NK-92 (cell line): ENCODE results near the gene NIPSNAP2.
"Not testable (repeated sequence)": the region's sequence is repeated elsewhere in the genome, so short reads cannot be mapped to it uniquely, and the experiment has no call there.

Source experiments
- DNase-seq: peaks from one replicate; lab custom pipeline; 2025; ENCODE audit not compliant: unreplicated experiment; lab: John Stamatoyannopoulos, UW

Gene NIPSNAP2

DNA sequence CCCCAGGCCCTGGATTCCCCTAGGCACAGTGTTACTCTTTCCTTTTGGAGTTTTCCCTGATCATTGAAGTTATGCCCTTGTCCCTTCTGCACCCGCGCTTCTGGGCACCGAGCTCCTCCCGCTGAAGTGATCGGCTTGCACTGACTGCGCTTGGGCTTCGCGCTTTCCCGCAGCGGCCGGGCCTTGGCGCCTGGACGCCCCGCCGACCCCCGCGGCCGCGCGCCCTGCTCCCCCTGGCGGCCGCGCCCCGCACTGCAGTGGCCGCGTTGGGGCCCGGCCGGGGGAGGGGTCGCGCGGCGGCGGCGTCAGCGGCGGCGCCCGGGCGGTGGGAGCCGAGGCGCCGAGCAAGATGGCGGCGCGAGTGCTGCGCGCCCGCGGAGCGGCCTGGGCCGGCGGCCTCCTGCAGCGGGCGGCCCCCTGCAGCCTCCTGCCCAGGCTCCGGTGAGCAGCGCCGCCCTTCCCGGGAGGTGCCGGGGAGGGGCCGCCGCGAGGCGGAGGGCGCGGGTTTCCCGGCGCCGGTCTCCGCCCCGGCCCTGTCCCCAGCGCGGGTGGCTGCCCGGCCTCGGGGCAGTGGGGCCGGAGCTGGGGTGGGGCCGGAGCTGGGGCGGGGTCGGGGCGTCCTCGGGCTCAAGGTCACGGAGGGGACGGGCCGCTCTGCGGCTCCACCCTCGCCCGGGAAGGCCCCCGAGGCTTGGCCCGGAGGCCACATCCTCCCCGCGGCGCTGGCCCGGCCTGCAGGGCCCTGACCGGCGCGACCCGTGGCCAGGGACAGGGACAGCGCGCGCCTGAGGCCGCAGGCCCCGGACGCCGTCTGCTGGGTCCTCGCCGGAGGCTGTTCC lies at the start of gene NIPSNAP2:
Gene NIPSNAP2 (plus strand): TSS at position 325 of the 839 bp plus-strand sequence. CDS start 25 bp downstream, at position 350.
- DNase-seq: no peak

DNA sequence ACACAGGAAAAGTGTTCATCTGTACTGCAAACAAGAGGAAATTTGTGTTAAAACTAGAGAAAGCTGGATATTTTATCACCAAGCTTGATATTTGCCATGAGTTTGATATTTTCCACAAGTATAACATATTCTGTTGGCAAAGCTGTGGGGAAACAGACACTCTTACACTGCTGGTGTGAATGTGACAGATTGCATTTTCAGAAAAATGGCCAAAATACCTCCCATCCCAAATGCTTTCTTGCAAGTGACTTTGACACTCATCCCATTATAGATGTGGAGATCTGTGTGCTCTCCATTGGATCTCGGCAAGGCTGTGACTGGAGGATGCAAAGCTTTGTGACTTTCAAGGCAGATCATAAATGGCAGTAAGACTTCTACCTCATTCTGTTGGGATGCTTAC lies 46.6 kb upstream of the NIPSNAP2 start:
- DNase-seq: no peak

- DNase-seq: no peak
Measured at GRCh38 chr7:55928006-55928767, 36.2 kb upstream of the NIPSNAP2 start.

- DNase-seq: no peak
Measured at GRCh38 chr7:55931421-55932151, 32.8 kb upstream of the NIPSNAP2 start.

GRCh38 chr7:55939514-55940123 lies 24.8 kb upstream of the NIPSNAP2 start:
- DNase-seq: no peak

- DNase-seq: no peak
Measured at GRCh38 chr7:55946545-55946944, 17.8 kb upstream of the NIPSNAP2 start.

- DNase-seq: peak; percentile 28
Measured at GRCh38 chr7:55951637-55952351, 12.6 kb upstream of the NIPSNAP2 start, which contains the start of gene MRPS17. TSS of gene MRPS17 (plus strand) at chr7:55951877. CDS start at chr7:55953196, 1,319 bp downstream.

GRCh38 chr7:55952352-55952671 lies 12.1 kb upstream of the NIPSNAP2 start:
- not testable (repeated sequence) for DNase-seq

- no peak for DNase-seq
Measured at GRCh38 chr7:55953707-55954475, 10.5 kb upstream of the NIPSNAP2 start.

DNA sequence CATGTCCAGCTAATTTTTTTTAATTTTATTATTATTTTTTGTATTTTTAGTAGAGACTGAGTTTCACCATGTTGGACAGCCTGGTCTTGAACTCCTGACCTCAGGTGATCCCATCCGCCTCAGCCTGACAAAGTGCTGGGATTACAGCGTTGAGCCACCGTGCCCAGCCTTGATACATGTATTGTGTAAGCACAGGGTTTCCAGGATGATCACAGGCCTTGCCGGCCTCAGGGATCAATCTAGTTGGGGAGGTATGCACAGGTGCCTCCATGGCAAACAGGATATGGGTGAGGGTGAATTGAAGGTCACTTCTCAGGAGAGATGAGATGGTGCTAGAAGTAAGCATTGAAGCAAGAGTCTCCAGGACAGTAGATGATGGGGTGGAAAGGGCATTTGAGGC lies 7.2 kb upstream of the NIPSNAP2 start:
- no peak for DNase-seq

GRCh38 chr7:55962014-55962413 lies 2.4 kb upstream of the NIPSNAP2 start:
- DNase-seq: no peak

DNA sequence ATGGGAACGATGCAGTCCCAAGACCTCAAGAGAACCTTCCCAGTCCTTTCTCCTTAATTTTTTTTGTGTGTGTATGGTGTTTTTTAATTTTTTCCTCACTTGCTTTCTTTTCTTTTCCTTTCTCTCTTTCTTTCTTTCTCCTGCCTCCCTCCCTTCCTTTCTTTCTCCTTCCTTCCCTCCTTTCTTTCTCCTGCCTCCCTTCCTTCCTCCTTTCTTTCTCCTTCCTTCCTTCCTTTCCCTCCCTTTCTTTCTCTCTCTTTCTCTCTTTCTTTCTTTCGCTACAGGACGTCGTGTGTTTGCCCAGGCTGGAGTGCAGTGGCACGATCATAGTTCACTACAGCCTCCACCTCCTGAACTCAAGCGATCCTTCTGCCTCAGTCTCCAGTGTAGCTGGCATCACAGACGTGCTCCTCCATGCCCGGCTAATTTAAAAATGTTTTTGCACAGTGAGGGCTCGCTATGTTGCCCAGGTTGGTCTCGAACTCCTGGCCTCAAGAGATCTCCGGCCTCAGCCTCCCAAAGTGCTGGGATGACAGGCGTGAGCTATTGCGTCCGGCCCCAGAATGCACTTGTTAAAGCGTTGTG lies 709 bp upstream of the NIPSNAP2 start:
- DNase-seq: no peak

- DNase-seq: no peak
Measured at GRCh38 chr7:55965100-55965470, 700 bp downstream of the NIPSNAP2 start.

DNA sequence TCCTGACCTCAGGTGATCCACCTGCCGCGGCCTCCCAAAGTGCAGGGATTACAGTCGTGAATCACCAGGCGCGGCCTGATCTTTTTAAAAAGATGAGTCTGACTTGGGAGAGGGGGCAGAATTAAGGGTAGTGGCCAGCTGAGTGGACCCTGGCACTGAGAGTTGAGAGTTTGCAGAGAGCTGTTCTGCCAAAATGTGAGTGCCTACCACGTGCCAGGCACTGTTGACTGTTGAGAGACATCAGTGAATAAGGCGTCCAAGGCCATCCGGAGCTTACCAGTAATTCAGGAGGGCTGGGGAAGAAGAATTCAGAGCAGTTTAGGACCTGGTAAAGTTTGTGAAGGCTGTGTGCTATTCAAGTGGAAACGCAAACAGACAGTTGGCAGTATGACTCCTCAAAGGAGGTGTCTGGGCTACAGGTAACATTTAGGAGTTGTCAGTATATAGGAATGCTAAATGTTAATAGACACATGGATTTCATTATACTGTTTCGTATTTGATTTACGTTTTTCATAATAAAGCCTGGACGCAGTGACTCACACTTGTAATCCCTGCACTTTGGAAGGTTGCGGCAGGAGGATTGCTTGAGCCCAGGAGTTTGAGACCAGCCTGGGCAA lies 1.5 kb downstream of the NIPSNAP2 start:
- DNase-seq: no peak

DNA sequence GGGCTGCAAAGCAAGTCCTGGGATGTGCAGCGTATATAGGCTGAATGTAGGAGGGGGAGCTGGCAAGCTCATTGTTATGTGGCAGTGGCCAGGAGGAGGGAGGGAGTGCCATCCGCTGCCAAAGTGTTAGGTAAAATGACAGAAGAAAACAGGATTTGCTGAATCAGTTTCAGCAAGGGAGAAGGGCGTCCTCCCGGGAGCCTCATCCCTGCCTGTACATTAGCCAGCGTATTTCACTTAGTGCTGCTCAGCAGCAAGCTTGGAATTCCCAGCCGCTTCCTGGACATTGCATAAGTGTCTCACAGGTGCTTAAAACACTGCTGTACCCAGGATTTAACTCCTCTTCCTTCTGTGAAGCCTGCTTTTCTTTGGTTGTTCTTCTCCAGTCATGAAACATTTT lies 2.5 kb downstream of the NIPSNAP2 start:
- no peak for DNase-seq

GRCh38 chr7:55969391-55969790 lies 5.0 kb downstream of the NIPSNAP2 start:
- DNase-seq: no peak

- no peak for DNase-seq
Measured at GRCh38 chr7:55970561-55970960, 6.2 kb downstream of the NIPSNAP2 start.

DNA sequence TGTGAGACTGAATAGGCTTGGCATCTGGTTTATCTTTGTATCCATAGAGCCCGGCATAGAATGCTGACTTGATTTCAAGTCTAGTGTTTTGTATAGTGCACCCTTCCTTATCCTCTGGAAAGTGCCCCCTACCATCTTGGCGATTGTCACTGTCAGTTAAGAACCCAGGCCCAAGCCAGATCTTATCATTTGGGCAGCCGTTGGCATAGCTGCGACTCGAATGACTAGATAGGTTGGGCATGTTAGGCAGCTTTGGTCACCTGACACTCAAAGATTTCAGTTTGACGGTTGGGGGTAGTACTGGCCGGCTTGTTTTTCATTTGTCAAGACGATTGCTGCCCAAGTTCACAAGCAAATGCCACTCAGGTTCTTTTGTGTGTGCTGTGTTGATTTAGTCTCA lies 6.6 kb downstream of the NIPSNAP2 start:
- no peak for DNase-seq

DNA sequence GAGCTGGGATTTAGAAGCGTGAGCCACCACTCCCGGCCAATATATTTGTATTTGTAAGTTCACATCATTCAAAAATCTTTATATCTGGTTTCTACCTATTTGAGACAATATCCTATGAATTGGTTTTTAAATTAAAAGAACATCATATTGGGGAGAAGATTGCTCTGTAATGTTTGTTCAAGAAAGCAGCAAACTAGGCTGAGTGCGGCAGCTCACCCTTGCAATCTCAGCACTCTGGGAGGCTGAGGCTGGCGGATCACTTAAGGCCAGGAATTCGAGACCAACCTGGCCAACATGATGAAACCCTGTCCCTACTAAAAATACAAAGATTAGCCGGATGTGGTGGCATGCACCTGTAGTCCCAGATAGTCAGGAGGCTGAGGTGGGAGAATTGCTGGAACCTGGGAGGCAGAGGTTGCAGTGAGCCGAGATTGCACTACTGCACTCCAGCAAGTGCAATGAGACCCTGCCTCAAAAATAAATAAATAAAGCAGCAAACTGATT lies 9.4 kb downstream of the NIPSNAP2 start:
- no peak for DNase-seq
